Measurements from ENCODE around the gene MMP24. TPM values are rescaled to one million over a fixed set of nuclear protein-coding genes. Genes with fewer than 3 reads are reported as not detected.

MMP24 gene
- total RNA-seq, 1 experiment from 2014 or later: 8.2 TPM

DNA sequence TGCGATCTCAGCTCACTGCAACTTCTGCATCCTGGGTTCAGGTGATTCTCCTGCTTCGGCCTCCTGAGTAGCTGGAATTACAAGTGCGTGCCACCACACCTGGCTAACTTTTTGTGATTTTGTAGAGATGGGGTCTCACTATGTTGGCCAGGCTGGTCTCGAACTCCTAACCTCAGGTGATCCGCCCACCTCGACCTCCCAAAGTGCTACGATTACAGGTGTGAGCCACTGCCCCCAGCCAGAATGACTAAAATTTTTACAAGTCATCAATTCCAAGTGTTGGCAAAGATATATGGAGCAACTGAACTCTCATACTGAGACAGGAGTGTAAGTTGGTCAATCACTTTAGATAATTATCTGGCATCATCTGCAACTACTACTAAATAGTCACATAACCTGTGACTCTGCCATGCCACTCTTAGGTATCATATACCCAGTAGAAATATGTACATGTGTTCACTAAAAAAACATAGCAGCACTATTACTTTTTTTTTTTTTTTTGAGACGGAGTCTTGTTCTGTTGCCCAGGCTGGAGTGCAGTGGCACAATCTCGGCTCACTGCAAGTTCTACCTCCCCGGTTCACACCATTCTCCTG, 55.1 kb downstream of the MMP24 start:
- intact Hi-C loops (cut with micrococcal nuclease; ENCODE audit: unreplicated experiment): no loop called here
- Mint-ChIP-seq H3K36me3 (ENCODE audit: insufficient read depth, unreplicated experiment) (peaks cover 93% of the 10 kb centered on the region), H3K9me3 (ENCODE audit: low read depth, unreplicated experiment) (no peaks in the 10 kb centered on the region), H3K4me1 (ENCODE audit: low read depth, unreplicated experiment) (peaks cover 44% of the 10 kb centered on the region), H3K27me3 (ENCODE audit: unreplicated experiment) (no peaks in the 10 kb centered on the region), H3K4me3 (ENCODE audit: low read depth, unreplicated experiment) (no peak overlapping the region), H3K27ac (ENCODE audit: unreplicated experiment) (no peak overlapping the region)
- no TSS peak for BruUV-seq (replicated peaks)
- DNase-seq: no peak
- TF ChIP-seq, protein P1, sequence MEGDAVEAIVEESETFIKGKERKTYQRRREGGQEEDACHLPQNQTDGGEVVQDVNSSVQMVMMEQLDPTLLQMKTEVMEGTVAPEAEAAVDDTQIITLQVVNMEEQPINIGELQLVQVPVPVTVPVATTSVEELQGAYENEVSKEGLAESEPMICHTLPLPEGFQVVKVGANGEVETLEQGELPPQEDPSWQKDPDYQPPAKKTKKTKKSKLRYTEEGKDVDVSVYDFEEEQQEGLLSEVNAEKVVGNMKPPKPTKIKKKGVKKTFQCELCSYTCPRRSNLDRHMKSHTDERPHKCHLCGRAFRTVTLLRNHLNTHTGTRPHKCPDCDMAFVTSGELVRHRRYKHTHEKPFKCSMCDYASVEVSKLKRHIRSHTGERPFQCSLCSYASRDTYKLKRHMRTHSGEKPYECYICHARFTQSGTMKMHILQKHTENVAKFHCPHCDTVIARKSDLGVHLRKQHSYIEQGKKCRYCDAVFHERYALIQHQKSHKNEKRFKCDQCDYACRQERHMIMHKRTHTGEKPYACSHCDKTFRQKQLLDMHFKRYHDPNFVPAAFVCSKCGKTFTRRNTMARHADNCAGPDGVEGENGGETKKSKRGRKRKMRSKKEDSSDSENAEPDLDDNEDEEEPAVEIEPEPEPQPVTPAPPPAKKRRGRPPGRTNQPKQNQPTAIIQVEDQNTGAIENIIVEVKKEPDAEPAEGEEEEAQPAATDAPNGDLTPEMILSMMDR (IDR thresholded peaks at IDR 0.05; ENCODE audit: unreplicated experiment): no peak
- CTCF ChIA-PET: interaction anchor here (1.4 kb wide), 1 partner anchor 10 kb away, joined by 3 read pairs; no protein-coding TSS in a partner anchor

DNA sequence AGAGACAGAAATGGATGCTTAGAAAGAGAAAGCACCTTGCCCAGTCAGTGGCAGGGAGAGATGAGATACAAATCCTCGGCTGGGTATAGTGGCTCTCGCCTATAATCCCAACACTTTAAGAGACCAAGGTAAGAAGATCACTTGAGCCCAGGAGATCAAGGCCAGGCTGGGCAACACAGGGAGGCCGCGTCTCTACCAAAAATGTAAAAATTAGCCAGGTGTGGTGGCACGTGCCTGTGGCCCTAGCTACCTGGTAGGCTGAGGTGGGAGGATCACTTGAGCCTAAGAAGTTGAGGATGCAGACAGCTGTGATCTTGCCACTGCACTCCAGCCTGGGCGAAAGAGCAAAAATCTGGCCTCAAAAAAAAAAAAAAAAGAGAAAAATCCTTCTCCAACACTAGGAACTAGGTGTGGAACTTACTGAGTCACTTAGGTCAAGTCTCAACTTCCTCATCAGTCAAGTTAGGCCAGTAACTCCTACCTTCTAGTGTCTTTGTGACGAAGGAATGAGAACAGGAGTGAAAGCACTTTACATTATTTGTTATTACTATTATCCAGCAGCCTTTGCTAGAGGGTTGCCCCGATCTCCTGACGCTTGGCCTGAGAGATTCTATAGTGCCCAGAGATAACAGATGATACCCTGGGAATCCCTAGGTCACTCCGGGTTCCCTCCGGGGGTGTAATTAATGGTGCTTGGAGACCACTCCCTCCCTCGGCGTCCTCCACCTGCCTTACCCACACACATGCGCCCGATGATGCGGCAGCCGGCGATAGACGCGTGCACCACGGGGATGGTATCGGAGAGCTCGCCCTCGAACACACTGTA, 57.2 kb downstream of the MMP24 start:
- Mint-ChIP-seq H3K4me1 (ENCODE audit: low read depth, unreplicated experiment) (peaks cover 36% of the 10 kb centered on the region), H3K4me3 (ENCODE audit: low read depth, unreplicated experiment) (peak overlapping the region; percentile 83), H3K9me3 (ENCODE audit: low read depth, unreplicated experiment) (no peaks in the 10 kb centered on the region), H3K27ac (ENCODE audit: unreplicated experiment) (peak overlapping the region; percentile 77), H3K27me3 (ENCODE audit: unreplicated experiment) (no peaks in the 10 kb centered on the region), H3K36me3 (ENCODE audit: insufficient read depth, unreplicated experiment) (peaks cover 77% of the 10 kb centered on the region)
- CTCF ChIA-PET: interaction anchor here (0.6 to 2.1 kb wide), 10 partner anchors 11 to 191 kb away, joined by 3 to 25 read pairs (median 4); partner anchors contain the start of gene TRPC4AP
- no peak for DNase-seq
- TF ChIP-seq, protein P1 (IDR thresholded peaks at IDR 0.05; ENCODE audit: unreplicated experiment): no peak
- intact Hi-C loops (cut with micrococcal nuclease; ENCODE audit: unreplicated experiment): loop anchor here (1.0 kb wide), 1 partner anchor 21 kb away; no protein-coding TSS in a partner anchor
- TSS peak; percentile 63 for BruUV-seq (replicated peaks)

DNA sequence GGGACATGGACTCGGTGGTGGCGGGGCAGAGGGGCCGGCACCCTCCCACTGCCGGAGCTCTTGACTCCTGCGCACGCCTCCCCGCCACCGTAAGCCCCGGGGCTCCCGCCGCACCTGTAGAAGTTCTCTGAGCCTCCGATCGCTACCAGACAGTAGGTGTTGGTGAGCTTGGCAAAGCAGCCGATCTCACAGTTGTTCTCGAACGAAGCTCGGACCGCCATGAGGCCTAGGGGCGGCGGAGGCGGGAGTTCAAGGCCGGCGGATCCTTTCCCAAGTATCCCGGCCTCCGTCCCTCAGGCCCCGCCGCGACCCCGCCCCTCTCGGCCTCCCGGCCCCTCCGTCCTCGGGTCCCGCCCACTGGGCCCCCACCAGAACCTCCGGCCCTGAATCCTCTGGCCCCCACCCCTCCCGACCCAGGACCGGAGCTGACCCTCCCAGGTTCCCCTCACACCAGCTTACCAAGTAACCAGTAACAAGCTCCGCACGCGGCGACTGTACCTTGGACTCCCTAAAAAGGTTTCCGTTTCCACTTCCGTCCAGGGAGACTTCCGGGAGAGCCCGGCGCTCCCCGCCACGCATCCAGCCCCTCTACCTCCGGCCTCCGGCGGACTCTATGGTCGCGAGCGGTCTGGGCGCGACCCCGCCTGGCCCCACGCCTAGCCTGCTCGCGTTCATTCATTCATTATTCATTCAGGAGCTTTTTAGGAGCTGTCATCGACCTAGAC, 57.9 kb downstream of the MMP24 start, which contains the start of gene EIF6:
Gene EIF6 (minus strand): TSS at position 506 of the 725 bp plus-strand sequence. CDS start 285 bp downstream, at position 221.
- intact Hi-C loops (cut with micrococcal nuclease; ENCODE audit: unreplicated experiment): loop anchor here (1.0 kb wide), 1 partner anchor 20 kb away; no protein-coding TSS in a partner anchor
- H3K27me3 Mint-ChIP-seq (ENCODE audit: unreplicated experiment): no peaks in the 10 kb centered on the region
- no TSS peak for BruUV-seq (replicated peaks)
- peaks cover 69% of the 10 kb centered on the region for H3K36me3 Mint-ChIP-seq (ENCODE audit: insufficient read depth, unreplicated experiment)
- no peaks in the 10 kb centered on the region for H3K9me3 Mint-ChIP-seq (ENCODE audit: low read depth, unreplicated experiment)
- peaks cover 29% of the 10 kb centered on the region for H3K4me1 Mint-ChIP-seq (ENCODE audit: low read depth, unreplicated experiment)
- CTCF ChIA-PET: interaction anchor here (0.6 to 2.1 kb wide), 8 partner anchors 9 to 139 kb away, joined by 3 to 25 read pairs (median 5); no protein-coding TSS in a partner anchor
- TF ChIP-seq, protein P1 (IDR thresholded peaks at IDR 0.05; ENCODE audit: unreplicated experiment): no peak
- peak within 1 kb of the TSS; percentile 77 for H3K27ac Mint-ChIP-seq (ENCODE audit: unreplicated experiment)
- peak within 1 kb of the TSS; percentile 83 for H3K4me3 Mint-ChIP-seq (ENCODE audit: low read depth, unreplicated experiment)
- DNase-seq: peak; percentile 95

All from Calu3 (cell line).